GM10266 (cell line): Measurements from ENCODE around the gene EYA4.

Experiments
- DNase-seq: peaks from one replicate; pipeline ENCODE4 v3.0.0; 2012; ENCODE audit errors: extremely low spot score
- CTCF ChIP-seq: IDR thresholded peaks from 2 replicates; pipeline ENCODE4 v1.5.1; 2012; ENCODE audit warnings: mild to moderate bottlenecking, low read depth; ENCODE audit not compliant: control insufficient read depth, insufficient read depth; ENCODE audit errors: missing control alignments

The EYA4 gene

GRCh38 chr6:133418108-133418507, 177.0 kb downstream of the EYA4 start:
- no peak for DNase-seq
- TF ChIP-seq CTCF: no peak

- DNase-seq: no peak
- TF ChIP-seq CTCF: no peak
Observed at GRCh38 chr6:133423242-133423641, 182.1 kb downstream of the EYA4 start.

GRCh38 chr6:133424359-133424758, 183.2 kb downstream of the EYA4 start:
- TF ChIP-seq CTCF: no peak
- DNase-seq: no peak

GRCh38 chr6:133426038-133426437, 184.9 kb downstream of the EYA4 start:
- TF ChIP-seq CTCF: no peak

GRCh38 chr6:133428295-133428694, 187.1 kb downstream of the EYA4 start:
- TF ChIP-seq CTCF: no peak
- DNase-seq: no peak

More at GRCh38 chr6:133426038-133426437, 184.9 kb downstream of the EYA4 start:
- DNase-seq: no peak

- no peak for DNase-seq
- TF ChIP-seq CTCF: no peak
Observed at GRCh38 chr6:133430530-133430929, 189.4 kb downstream of the EYA4 start.

GRCh38 chr6:133431031-133431430, 189.9 kb downstream of the EYA4 start:
- TF ChIP-seq CTCF: no peak
- no peak for DNase-seq
